GM19452 (cell line): ENCODE measurements around the gene SLC6A7.

Experiments used
- ATAC-seq: cut with Tn5 transposase; IDR thresholded peaks from one replicate; pipeline ENCODE4 v1.9.1; 2021; ENCODE audit not compliant: unreplicated experiment

The SLC6A7 gene

GRCh38 chr5:150189326-150189725 is 536 bp upstream of the SLC6A7 start:
- no peak for ATAC-seq

GRCh38 chr5:150190503-150190979 is 679 bp downstream of the SLC6A7 start:
- no peak for ATAC-seq

- no peak for ATAC-seq
Observed at GRCh38 chr5:150190987-150191386, 1.1 kb downstream of the SLC6A7 start.

GRCh38 chr5:150192462-150192861 is 2.6 kb downstream of the SLC6A7 start:
- ATAC-seq = no peak

GRCh38 chr5:150195736-150196485 is 6.0 kb downstream of the SLC6A7 start:
- ATAC-seq = no peak

GRCh38 chr5:150196514-150196913 is 6.7 kb downstream of the SLC6A7 start:
- no peak for ATAC-seq

- no peak for ATAC-seq
Observed at GRCh38 chr5:150196986-150197385, 7.1 kb downstream of the SLC6A7 start.

GRCh38 chr5:150197476-150197875 is 7.6 kb downstream of the SLC6A7 start:
- no peak for ATAC-seq

- no peak for ATAC-seq
Observed at GRCh38 chr5:150202501-150202900, 12.6 kb downstream of the SLC6A7 start.

- no peak for ATAC-seq
Observed at GRCh38 chr5:150203832-150204589, 14.1 kb downstream of the SLC6A7 start.

- ATAC-seq = no peak
Observed at GRCh38 chr5:150204590-150204960, 14.7 kb downstream of the SLC6A7 start.

- ATAC-seq = no peak
Observed at GRCh38 chr5:150206098-150206778, 16.4 kb downstream of the SLC6A7 start.

GRCh38 chr5:150206779-150207115 is 16.9 kb downstream of the SLC6A7 start:
- no peak for ATAC-seq

- no peak for ATAC-seq
Observed at GRCh38 chr5:150208187-150209098, 18.6 kb downstream of the SLC6A7 start.

GRCh38 chr5:150209099-150209635 is 19.3 kb downstream of the SLC6A7 start:
- ATAC-seq = no peak

- ATAC-seq = no peak
Observed at GRCh38 chr5:150210644-150211043, 20.8 kb downstream of the SLC6A7 start.

- no peak for ATAC-seq
Observed at GRCh38 chr5:150211156-150212030, 21.5 kb downstream of the SLC6A7 start.

- ATAC-seq = no peak
Observed at GRCh38 chr5:150213530-150213929, 23.7 kb downstream of the SLC6A7 start.

GRCh38 chr5:150214289-150214688 is 24.4 kb downstream of the SLC6A7 start:
- no peak for ATAC-seq
